Measurements from ENCODE around the gene GOLGA8G.
"Not testable (repeated sequence)": the region's sequence is repeated elsewhere in the genome, so short reads cannot be mapped to it uniquely, and the experiment has no call there.

The GOLGA8G gene

GRCh38 chr15:28532954-28533353 lies at the start of gene GOLGA8G:
TSS of gene GOLGA8G (minus strand) at chr15:28532971. CDS start at chr15:28532909, 62 bp downstream.
- H3K9me3 ChIP-seq (ENCODE audit: low read length); H3K4me3 ChIP-seq (ENCODE audit: low read depth in 1 of 2, low read length in 2 of 2); H3K27ac ChIP-seq (ENCODE audit: low read depth, low read length); H3K36me3 ChIP-seq (ENCODE audit: insufficient read depth, low read length); H3K9ac ChIP-seq (ENCODE audit: low read length); H3K27me3 ChIP-seq (ENCODE audit: control insufficient read depth in 1 of 2, insufficient read depth in 2 of 2, low read length in 2 of 2); H3K4me1 ChIP-seq (ENCODE audit: insufficient read depth, low read length): not testable (repeated sequence)

GRCh38 chr15:28573351-28573750 lies 40.6 kb upstream of the GOLGA8G start:
- not testable (repeated sequence) for H3K27me3 ChIP-seq (ENCODE audit: control insufficient read depth in 1 of 2, insufficient read depth in 2 of 2, low read length in 2 of 2); H3K4me1 ChIP-seq (ENCODE audit: insufficient read depth, low read length); H3K36me3 ChIP-seq (ENCODE audit: insufficient read depth, low read length); H3K9me3 ChIP-seq (ENCODE audit: low read length); H3K9ac ChIP-seq (ENCODE audit: low read length); H3K27ac ChIP-seq (ENCODE audit: low read depth, low read length); H3K4me3 ChIP-seq (ENCODE audit: low read depth in 1 of 2, low read length in 2 of 2)

DNA sequence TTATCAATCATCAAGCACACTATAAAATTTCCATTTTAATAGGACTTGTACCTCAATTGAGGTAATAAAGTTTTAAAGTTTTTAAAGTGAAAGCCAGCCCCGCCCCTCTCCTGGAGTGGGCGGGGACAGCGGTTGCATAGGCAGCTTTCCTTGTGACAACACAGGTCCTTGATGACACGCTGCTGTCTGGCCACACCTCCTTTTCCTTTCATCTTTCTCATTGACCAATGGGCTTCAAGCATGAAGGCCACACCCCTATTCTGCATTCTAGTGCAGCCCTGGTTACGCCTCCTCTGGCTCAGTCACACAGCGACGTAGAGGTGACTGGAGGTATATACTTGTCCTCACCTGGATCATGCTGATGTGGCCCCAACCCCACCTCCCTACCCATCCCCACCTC lies 20.5 kb upstream of the GOLGA8G start, which contains the start of gene GOLGA6L25:
Gene GOLGA6L25 (plus strand): TSS at position 301 of the 400 bp plus-strand sequence. CDS start 61 bp downstream, at position 362.
- H3K4me3 ChIP-seq (ENCODE audit: low read depth in 1 of 2, low read length in 2 of 2); H3K9me3 ChIP-seq (ENCODE audit: low read length); H3K9ac ChIP-seq (ENCODE audit: low read length); H3K27ac ChIP-seq (ENCODE audit: low read depth, low read length); H3K36me3 ChIP-seq (ENCODE audit: insufficient read depth, low read length); H3K4me1 ChIP-seq (ENCODE audit: insufficient read depth, low read length); H3K27me3 ChIP-seq (ENCODE audit: control insufficient read depth in 1 of 2, insufficient read depth in 2 of 2, low read length in 2 of 2): not testable (repeated sequence)

DNA sequence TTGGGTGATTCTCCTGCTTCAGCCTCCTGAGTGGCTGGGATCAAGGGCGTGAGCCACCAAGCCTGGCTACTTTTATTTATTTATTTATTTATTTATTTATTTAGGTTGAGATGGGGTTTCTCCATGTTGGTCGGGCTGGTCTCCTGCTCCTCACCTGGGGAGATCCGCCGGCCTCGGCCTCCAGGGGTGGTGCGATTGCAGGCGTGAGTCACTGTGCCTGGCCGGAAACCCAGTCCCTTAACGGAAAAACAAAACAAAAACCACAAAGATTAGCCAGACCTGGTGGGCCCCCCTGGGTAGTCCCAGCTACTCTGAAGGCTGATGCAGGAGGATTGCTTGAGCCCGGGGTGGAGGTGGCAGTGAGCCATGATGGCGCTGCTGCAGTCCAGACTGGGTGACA lies 17.6 kb downstream of the GOLGA8G start:
- H3K27ac ChIP-seq (ENCODE audit: low read depth, low read length); H3K27me3 ChIP-seq (ENCODE audit: control insufficient read depth in 1 of 2, insufficient read depth in 2 of 2, low read length in 2 of 2); H3K4me3 ChIP-seq (ENCODE audit: low read depth in 1 of 2, low read length in 2 of 2); H3K36me3 ChIP-seq (ENCODE audit: insufficient read depth, low read length); H3K9ac ChIP-seq (ENCODE audit: low read length); H3K9me3 ChIP-seq (ENCODE audit: low read length); H3K4me1 ChIP-seq (ENCODE audit: insufficient read depth, low read length): not testable (repeated sequence)

DNA sequence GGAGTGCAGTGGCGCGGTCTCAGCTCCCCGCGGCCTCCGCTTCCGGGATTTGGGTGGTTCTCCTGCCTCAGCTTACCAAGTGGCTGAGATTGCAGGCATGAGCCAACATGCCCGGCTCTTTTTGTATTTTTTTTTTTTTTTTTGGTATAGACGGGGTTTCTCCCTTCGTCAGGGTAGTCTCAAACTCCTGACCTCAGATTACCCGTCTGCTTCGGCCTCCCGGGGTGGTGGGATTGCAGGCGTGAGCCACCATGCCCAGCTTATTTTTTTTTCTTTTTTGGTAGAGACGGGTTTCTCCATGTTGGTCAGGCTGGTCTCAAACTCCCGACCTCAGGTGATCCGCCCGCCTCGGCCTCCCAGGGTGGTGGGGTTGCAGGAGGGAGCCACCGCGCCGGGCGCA lies 18.6 kb downstream of the GOLGA8G start:
- not testable (repeated sequence) for H3K9me3 ChIP-seq (ENCODE audit: low read length); H3K4me3 ChIP-seq (ENCODE audit: low read depth in 1 of 2, low read length in 2 of 2); H3K36me3 ChIP-seq (ENCODE audit: insufficient read depth, low read length); H3K27me3 ChIP-seq (ENCODE audit: control insufficient read depth in 1 of 2, insufficient read depth in 2 of 2, low read length in 2 of 2); H3K4me1 ChIP-seq (ENCODE audit: insufficient read depth, low read length); H3K9ac ChIP-seq (ENCODE audit: low read length); H3K27ac ChIP-seq (ENCODE audit: low read depth, low read length)

DNA sequence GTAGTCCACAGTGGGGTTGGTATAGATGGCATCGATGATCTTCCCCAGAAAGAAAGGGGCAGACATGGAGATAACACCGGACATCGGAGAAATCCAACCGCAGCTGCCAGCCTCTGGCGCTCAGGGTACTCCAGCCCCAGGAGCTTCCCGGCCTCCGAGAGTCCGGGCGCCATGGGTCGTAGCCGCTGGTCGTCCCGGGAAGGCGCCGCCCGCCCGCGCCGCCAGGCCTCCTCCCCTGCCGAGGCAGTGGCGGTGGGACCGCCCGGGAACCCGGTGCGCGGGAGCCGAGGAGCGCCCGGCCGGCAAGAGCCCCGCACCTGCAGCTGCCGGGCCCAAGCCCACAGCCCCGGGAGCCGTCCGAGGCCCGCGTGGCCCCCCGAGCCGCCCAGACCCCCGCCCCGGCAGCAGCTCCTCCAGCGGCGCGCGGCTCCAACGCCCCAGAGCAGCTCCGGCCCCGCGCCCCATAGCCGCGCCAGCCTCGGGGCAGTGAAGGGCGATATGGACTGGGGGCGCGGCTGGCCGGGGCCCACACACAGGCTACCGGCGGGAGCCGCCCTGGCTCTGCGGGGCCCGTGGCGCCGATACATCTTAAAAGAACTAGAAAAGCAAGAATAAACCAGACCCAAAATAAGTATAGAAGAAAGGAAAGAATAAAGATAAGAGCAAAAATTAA lies 24.4 kb downstream of the GOLGA8G start:
- not testable (repeated sequence) for H3K9ac ChIP-seq (ENCODE audit: low read length); H3K9me3 ChIP-seq (ENCODE audit: low read length); H3K27me3 ChIP-seq (ENCODE audit: control insufficient read depth in 1 of 2, insufficient read depth in 2 of 2, low read length in 2 of 2); H3K27ac ChIP-seq (ENCODE audit: low read depth, low read length); H3K36me3 ChIP-seq (ENCODE audit: insufficient read depth, low read length); H3K4me1 ChIP-seq (ENCODE audit: insufficient read depth, low read length); H3K4me3 ChIP-seq (ENCODE audit: low read depth in 1 of 2, low read length in 2 of 2)

DNA sequence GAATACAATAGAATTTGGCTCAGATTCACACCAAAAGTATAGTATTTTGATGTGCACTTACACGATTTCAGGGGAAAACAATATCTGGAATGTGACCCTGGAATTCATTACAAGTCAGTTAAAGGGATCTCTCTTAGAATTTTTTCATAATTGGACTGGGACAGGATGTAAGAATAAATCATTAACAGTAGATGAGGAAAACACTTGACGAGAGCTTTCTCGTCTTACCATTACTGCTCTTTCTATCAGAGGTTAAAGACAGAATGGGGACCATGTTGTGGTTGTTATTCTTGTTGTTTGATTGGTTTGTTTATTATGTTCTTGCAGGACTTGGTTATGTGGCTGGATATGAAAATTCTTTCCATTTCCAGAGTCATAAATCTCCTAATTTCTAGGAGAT lies 51.4 kb downstream of the GOLGA8G start:
- H3K9me3 ChIP-seq (ENCODE audit: low read length); H3K36me3 ChIP-seq (ENCODE audit: insufficient read depth, low read length); H3K4me1 ChIP-seq (ENCODE audit: insufficient read depth, low read length); H3K9ac ChIP-seq (ENCODE audit: low read length); H3K4me3 ChIP-seq (ENCODE audit: low read depth in 1 of 2, low read length in 2 of 2); H3K27me3 ChIP-seq (ENCODE audit: control insufficient read depth in 1 of 2, insufficient read depth in 2 of 2, low read length in 2 of 2); H3K27ac ChIP-seq (ENCODE audit: low read depth, low read length): not testable (repeated sequence)

Measured in muscle layer of colon (tissue), 2 donors.